Osteoblast (primary cell): ENCODE data around the gene BRAT1. TPM values are rescaled to one million over a fixed set of nuclear protein-coding genes. Genes with fewer than 3 reads are reported as not detected.

ENCODE experiments used
- DNase-seq: peaks from one replicate; pipeline ENCODE4 v3.0.0; 2011; ENCODE audit warnings: low spot score, mixed read lengths; ENCODE audit not compliant: insufficient read length; ENCODE audit errors: missing footprints
- H2AFZ ChIP-seq: 2 replicates; pipeline ENCODE4 v1.6.0; 2011; ENCODE audit warnings: mild to moderate bottlenecking, low read length
- H3K27ac ChIP-seq: 2 replicates; pipeline ENCODE4 v1.5.1; 2011; ENCODE audit warnings: mild to moderate bottlenecking, low read depth, low read length, moderate library complexity
- H3K27me3 ChIP-seq: 2 replicates; pipeline ENCODE4 v1.6.0; 2012; ENCODE audit warnings: mild to moderate bottlenecking, control low read depth, inconsistent platforms, low read length, moderate library complexity; ENCODE audit not compliant: insufficient read depth
- H3K36me3 ChIP-seq: 2 replicates; pipeline ENCODE4 v1.5.1; 2011; ENCODE audit warnings: mild to moderate bottlenecking, low read length, control low read depth, moderate library complexity; ENCODE audit not compliant: insufficient read depth
- H3K4me1 ChIP-seq: 2 replicates; pipeline ENCODE4 v1.5.1; 2011; ENCODE audit warnings: mild to moderate bottlenecking, low read length, control low read depth, moderate library complexity; ENCODE audit not compliant: insufficient read depth
- H3K4me2 ChIP-seq: 2 replicates; pipeline ENCODE4 v1.6.0; 2011; ENCODE audit warnings: mild to moderate bottlenecking, low read length; ENCODE audit not compliant: insufficient read depth
- H3K4me3 ChIP-seq: fragments of 200-600 bp; sonication (generic); 3 replicates; pipeline ENCODE4 v1.5.1; 2012; ENCODE audit warnings: mild to moderate bottlenecking, low read length, inconsistent platforms; ENCODE audit not compliant: insufficient read depth
- H3K79me2 ChIP-seq: 2 replicates; pipeline ENCODE4 v1.6.0; 2012; ENCODE audit warnings: mild to moderate bottlenecking, low read length, control low read depth, inconsistent platforms; ENCODE audit not compliant: insufficient read depth
- H3K9me3 ChIP-seq: 2 replicates; pipeline ENCODE4 v1.5.1; 2011; ENCODE audit warnings: low read depth, low read length, control low read depth
- H4K20me1 ChIP-seq: 2 replicates; pipeline ENCODE4 v1.6.0; 2012; ENCODE audit warnings: mild to moderate bottlenecking, low read length, control low read depth; ENCODE audit not compliant: insufficient read depth
- total RNA-seq: library from RNA; depleted of rRNA; stranded (reverse); fragments of >200 nt; gene quantifications from 2 replicates; pipeline ENCODE4 v1.2.3, GENCODE V29; 2012
- TF ChIP-seq, protein P1 (sequence below): IDR thresholded peaks from 2 replicates; pipeline ENCODE4 v1.5.1; 2011; ENCODE audit warnings: mild to moderate bottlenecking, low read depth, low read length, moderate library complexity; ENCODE audit errors: extremely low read depth

BRAT1 gene
- total RNA-seq, 1 donor, result 28.2 TPM

DNA sequence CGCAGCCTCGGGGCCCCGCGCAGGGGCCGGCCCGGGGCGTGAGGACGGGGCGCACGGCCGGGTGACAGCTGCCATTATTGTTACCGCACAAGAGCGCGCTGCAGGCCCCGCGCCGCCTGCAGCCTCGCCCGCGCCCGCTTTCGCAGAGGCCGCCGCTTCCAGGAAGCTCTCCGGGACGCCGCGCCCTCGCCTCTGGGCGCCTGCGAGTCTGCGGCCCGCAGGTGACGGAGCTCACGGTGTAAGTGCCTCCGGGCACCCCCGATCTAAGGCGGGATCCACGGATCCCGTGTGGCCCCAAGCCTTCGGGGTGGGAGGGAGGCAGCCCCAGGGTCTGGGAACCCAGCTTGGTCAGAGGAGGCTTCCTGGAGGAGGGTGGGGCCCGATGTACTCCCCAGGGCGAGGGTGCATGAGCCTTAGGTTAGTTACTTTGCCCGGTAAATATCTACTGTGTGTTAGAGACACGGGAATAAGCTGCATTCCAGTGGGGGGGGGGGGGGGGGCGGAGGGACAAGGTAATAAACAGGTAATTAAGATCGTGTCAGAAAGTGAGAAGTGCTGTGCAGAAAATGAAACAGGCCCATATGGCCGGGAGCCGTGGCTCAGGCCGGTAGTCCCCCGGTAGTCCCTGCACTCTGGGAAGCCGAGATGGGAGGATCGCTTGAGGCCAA lies 4.1 kb upstream of the BRAT1 start:
- Histone ChIP-seq H3K4me3 (peak overlapping the region; percentile 93), H4K20me1 (peaks cover under 1% of the 10 kb centered on the region), H3K27me3 (no peaks in the 10 kb centered on the region), H3K79me2 (peaks cover 27% of the 10 kb centered on the region), H3K36me3 (no peaks in the 10 kb centered on the region), H3K4me1 (peaks cover 8% of the 10 kb centered on the region), H3K4me2 (peak overlapping the region; percentile 90), H2AFZ (peak overlapping the region; percentile 87), H3K27ac (peak overlapping the region; percentile 51), H3K9me3 (no peaks in the 10 kb centered on the region)
- TF ChIP-seq, protein P1, sequence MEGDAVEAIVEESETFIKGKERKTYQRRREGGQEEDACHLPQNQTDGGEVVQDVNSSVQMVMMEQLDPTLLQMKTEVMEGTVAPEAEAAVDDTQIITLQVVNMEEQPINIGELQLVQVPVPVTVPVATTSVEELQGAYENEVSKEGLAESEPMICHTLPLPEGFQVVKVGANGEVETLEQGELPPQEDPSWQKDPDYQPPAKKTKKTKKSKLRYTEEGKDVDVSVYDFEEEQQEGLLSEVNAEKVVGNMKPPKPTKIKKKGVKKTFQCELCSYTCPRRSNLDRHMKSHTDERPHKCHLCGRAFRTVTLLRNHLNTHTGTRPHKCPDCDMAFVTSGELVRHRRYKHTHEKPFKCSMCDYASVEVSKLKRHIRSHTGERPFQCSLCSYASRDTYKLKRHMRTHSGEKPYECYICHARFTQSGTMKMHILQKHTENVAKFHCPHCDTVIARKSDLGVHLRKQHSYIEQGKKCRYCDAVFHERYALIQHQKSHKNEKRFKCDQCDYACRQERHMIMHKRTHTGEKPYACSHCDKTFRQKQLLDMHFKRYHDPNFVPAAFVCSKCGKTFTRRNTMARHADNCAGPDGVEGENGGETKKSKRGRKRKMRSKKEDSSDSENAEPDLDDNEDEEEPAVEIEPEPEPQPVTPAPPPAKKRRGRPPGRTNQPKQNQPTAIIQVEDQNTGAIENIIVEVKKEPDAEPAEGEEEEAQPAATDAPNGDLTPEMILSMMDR, result no peak
- DNase-seq, result no peak

DNA sequence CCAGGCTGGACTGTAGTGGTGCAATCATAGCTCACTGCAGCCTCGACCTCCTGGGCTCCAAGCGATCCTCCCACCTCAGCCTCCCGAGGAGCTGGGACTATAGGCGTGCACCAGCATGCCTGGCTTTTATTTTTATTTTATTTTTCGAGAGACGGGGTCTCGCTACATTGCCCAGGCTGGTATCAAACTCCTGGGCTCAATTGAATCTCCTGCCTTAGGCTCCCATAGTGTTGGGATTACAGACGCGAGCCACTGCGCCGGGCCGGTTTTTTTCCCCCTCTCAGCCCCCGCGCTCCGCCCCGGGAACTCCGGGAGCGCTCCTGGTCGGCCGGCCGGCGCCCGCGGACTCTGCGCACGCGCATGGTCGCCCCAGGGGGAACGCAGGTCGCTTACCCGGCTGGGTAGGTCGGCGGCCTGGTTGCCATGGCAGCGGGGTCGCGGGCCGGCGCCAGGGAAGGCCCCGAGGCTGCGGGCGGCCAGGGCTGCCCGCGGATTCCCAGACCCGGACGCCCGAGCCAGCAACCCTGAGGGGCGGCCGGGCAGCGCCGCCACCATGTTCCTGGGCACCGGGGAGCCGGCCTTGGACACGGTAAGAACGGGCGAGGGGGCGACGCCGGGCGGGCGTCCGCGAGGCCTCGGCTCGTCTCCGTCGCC lies 3.4 kb upstream of the BRAT1 start, which contains the start of gene IQCE:
Gene IQCE (plus strand): TSS at position 351 of the 654 bp plus-strand sequence. CDS start 203 bp downstream, at position 554.
- Histone ChIP-seq H3K9me3 (no peaks in the 10 kb centered on the region), H3K4me3 (peak within 1 kb of the TSS; percentile 93), H3K4me1 (peaks cover 15% of the 10 kb centered on the region), H3K4me2 (peak within 1 kb of the TSS; percentile 90), H3K27ac (peak within 1 kb of the TSS; percentile 51), H3K36me3 (no peaks in the 10 kb centered on the region), H3K79me2 (peaks cover 34% of the 10 kb centered on the region), H4K20me1 (peaks cover 6% of the 10 kb centered on the region), H2AFZ (peak within 1 kb of the TSS; percentile 89), H3K27me3 (no peaks in the 10 kb centered on the region)
- peak; percentile 99 for DNase-seq
- TF ChIP-seq, protein P1, result no peak

- H3K4me3 ChIP-seq, result peak overlapping the region; percentile 93
- no peaks in the 10 kb centered on the region for H3K27me3 ChIP-seq
- TF ChIP-seq, protein P1, result no peak
- DNase-seq, result peak; percentile 36
- peak overlapping the region; percentile 56 for H2AFZ ChIP-seq
- peaks cover 6% of the 10 kb centered on the region for H3K36me3 ChIP-seq
- peak overlapping the region; percentile 37 for H3K27ac ChIP-seq
- peaks cover 8% of the 10 kb centered on the region for H4K20me1 ChIP-seq
- H3K9me3 ChIP-seq, result no peaks in the 10 kb centered on the region
- H3K79me2 ChIP-seq, result peaks cover 21% of the 10 kb centered on the region
- peak overlapping the region; percentile 95 for H3K4me2 ChIP-seq
- peaks cover 15% of the 10 kb centered on the region for H3K4me1 ChIP-seq
Observed at GRCh38 chr7:2554661-2555111, 638 bp downstream of the BRAT1 start.
